ENCODE results near the gene SIRT3. TPM values are rescaled to one million over a fixed set of nuclear protein-coding genes. Genes with fewer than 3 reads are reported as not detected.

Gene SIRT3
- 10 to 100 TPM; 12.6 to 18.4 (median 14.2) TPM for total RNA-seq

DNA sequence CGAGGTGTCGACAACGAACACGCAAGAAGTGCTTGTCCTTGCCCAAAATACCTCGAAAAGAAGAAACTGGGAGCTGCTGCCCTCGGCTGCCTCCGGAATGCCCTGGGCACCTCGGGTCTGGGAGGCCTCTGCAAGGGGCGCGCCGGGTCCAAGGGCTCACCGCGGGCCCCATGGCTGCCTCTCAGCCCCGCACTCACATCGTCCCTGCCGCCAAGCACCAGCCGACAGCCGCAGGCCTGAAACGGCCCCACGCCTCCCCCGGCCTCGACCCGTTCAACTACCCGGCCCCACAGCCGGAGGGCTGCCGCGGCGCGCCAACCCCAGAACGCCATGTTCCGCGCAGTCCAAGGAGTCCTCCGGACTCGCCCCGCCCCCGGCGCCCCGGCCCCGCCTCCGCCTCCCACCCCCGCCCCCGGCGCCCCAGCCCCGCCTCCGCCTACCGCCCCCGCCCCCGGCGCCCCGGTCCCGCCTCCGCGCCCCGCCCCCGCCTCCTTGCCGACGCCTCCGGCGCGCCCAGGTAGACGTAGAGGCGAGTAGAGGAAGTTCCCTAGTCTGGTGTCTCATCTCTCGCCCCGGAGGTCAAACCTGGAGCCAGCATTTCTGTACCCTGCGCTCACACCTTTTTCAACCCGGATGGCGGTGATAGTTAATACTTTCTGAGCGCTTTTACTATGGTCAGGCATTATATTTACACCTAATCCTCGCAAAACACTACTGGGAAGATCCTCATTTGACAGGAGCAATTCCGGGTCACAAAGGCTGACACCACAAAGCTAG is at the start of gene SIRT3:
Gene SIRT3 (minus strand): TSS at position 346 of the 777 bp plus-strand sequence. CDS start 14 bp downstream, at position 332.
- 0 to 2% methylated on average over 20 to 32 of the region's 70 CpGs for WGBS, 2 donors
- intact Hi-C loops (cut with DNase I; ENCODE audit: low total_unique reads), result no loop called here

GRCh38 chr11:285894-286220 is 49.7 kb upstream of the SIRT3 start:
- intact Hi-C loops (cut with DNase I; ENCODE audit: low total_unique reads), result no loop called here
- 78 to 97% methylated on average over 8 of the region's 8 CpGs for WGBS, 2 donors
- peak in 1 of 2 donors; percentile 67 for DNase-seq (ENCODE audit: low spot score in 2 of 2)
- TF ChIP-seq POLR2A (IDR thresholded peaks at IDR 0.05) (no peak), CTCF (IDR thresholded peaks at IDR 0.05) (no peak)
- no peak overlapping the region for H3K4me3 ChIP-seq (ENCODE audit: low read depth, poor library complexity, severe bottlenecking)

More for the DNA sequence above, at the start of gene SIRT3:
- H3K4me3 ChIP-seq (ENCODE audit: low read depth, poor library complexity, severe bottlenecking), result peak within 1 kb of the TSS; percentile 92
- DNase-seq (ENCODE audit: low spot score in 2 of 2), result peak; percentile 69 to 94
- no peak for TF ChIP-seq CTCF (IDR thresholded peaks at IDR 0.05)
- no peak for TF ChIP-seq POLR2A (IDR thresholded peaks at IDR 0.05)

- TF ChIP-seq CTCF (IDR thresholded peaks at IDR 0.05) (no peak), POLR2A (IDR thresholded peaks at IDR 0.05) (no peak)
- no peak overlapping the region for H3K4me3 ChIP-seq (ENCODE audit: low read depth, poor library complexity, severe bottlenecking)
- intact Hi-C loops (cut with DNase I; ENCODE audit: low total_unique reads), result no loop called here
- 87 to 90% methylated on average over 28 to 29 of the region's 29 CpGs for WGBS, 2 donors
- DNase-seq (ENCODE audit: low spot score in 2 of 2), result peak in 1 of 2 donors; percentile 49
These were observed 49.1 kb upstream of the SIRT3 start for GRCh38 chr11:285021-285893.

DNA sequence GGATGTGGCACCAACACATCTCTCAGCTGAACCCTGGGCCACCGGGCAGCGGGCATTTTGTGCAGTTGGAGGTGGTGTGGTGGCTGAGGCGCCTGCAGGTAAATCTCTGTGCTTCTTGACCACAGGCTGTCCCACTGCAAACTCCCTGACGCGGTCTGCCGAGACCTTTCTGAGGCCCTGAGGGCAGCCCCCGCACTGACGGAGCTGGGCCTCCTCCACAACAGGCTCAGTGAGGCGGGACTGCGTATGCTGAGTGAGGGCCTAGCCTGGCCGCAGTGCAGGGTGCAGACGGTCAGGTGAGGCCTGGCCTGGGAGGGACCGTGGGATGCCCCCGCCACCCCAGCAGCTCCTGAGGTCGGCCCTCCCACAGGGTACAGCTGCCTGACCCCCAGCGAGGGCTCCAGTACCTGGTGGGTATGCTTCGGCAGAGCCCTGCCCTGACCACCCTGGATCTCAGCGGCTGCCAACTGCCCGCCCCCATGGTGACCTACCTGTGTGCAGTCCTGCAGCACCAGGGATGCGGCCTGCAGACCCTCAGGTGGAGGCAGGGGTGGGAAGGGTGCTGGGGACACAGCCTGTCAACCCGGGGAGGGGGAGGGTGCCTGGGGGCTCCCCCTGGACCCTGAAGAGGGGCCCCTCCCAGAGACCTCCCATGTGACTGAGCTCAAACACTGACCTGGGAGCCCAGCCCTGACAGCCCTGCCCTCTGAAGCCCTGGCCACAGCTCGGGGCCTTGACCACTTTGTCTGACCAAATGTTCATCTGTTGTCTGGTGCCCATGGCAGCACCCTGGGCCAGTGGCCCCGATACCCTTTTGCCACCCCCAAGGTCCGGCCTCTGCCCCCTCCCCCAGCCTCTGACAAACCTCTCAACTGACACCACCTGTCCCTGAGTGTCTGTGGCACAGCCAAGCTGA is 48.2 kb upstream of the SIRT3 start:
- WGBS, 2 donors, result 77 to 83% methylated on average over 15 to 17 of the region's 24 CpGs
- H3K4me3 ChIP-seq (ENCODE audit: low read depth, poor library complexity, severe bottlenecking), result no peak overlapping the region
- intact Hi-C loops (cut with DNase I; ENCODE audit: low total_unique reads), result no loop called here
- peak in 1 of 2 donors; percentile 83 for DNase-seq (ENCODE audit: low spot score in 2 of 2)
- TF ChIP-seq POLR2A (IDR thresholded peaks at IDR 0.05) (no peak), CTCF (IDR thresholded peaks at IDR 0.05) (no peak)

DNA sequence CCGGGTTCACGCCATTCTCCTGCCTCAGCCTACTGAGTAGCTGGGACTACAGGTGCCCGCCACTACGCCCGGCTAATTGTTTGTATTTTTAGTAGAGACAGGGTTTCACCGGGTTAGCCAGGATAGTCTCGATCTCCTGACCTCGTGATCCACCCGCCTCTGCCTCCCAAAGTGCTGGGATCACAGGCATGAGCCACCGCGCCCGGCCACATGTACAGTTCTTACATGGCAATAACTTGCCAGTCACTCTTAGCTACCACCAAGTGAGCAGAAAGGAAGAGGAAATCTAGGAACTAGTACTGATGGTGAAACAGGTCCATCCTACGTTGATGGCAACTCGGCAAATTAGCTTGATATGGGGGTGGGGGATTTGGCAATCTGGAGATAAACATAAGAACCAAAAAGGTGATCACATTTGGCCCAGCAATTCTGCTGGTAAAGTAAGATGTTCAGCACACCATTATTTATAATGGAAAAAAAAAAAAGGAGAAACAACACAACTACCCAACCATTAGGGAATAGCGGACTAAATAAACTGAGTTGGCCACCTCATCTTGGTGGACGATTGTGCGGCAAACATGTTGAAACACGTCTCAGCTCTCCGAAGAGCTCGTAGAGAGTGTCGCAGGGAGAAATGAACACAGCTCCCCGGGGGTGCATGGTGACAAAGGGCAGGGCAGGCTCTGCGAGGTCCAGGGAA is 47.4 kb upstream of the SIRT3 start:
- no peak overlapping the region for H3K4me3 ChIP-seq (ENCODE audit: low read depth, poor library complexity, severe bottlenecking)
- 83 to 85% methylated on average over 23 of the region's 23 CpGs for WGBS, 2 donors
- no peak for TF ChIP-seq POLR2A (IDR thresholded peaks at IDR 0.05)
- no peak for TF ChIP-seq CTCF (IDR thresholded peaks at IDR 0.05)
- peak in 1 of 2 donors; percentile 66 for DNase-seq (ENCODE audit: low spot score in 2 of 2)
- intact Hi-C loops (cut with DNase I; ENCODE audit: low total_unique reads), result no loop called here
